Stomach (tissue), 9 donors: Measurements from ENCODE around the gene PDCD4. TPM values are rescaled to one million over a fixed set of nuclear protein-coding genes. Genes with fewer than 3 reads are reported as not detected.

ENCODE experiments used
- DNase-seq, 2 donors: peaks; one replicate each; pipeline versions ENCODE4 v3.0.0 to v3.0.0-alpha.2; 2013 to 2019
- H3K27ac ChIP-seq, 5 donors: fragments of 200-600 bp in 4 of 5; sonication (generic) in 4 of 5; one replicate each; pipeline ENCODE4 v1.5.1; 2013 to 2019; ENCODE audit warnings: mild to moderate bottlenecking in 1 of 5, moderate library complexity in 1 of 5
- H3K27me3 ChIP-seq, 3 donors: fragments of 200-600 bp; sonication (generic); one replicate each; pipeline ENCODE4 v1.5.1; 2017 to 2019; ENCODE audit warnings: mixed run types in 1 of 3
- H3K36me3 ChIP-seq, 4 donors: fragments of 200-600 bp; sonication (generic); 1 replicate in 3 of 4; 2 replicates in 1 of 4; pipeline ENCODE4 v1.5.1; 2016 to 2019
- H3K4me1 ChIP-seq, 4 donors: fragments of 200-600 bp; sonication (generic); one replicate each; pipeline ENCODE4 v1.5.1; 2016 to 2019
- H3K4me3 ChIP-seq, 4 donors: fragments of 200-600 bp; sonication (generic) in 3 of 4; one replicate each; pipeline ENCODE4 v1.5.1; 2016 to 2019; ENCODE audit warnings: mild to moderate bottlenecking in 1 of 4
- H3K9me3 ChIP-seq, 4 donors: fragments of 200-600 bp; sonication (generic); one replicate each; pipeline ENCODE4 v1.5.1; 2016 to 2019
- EP300 ChIP-seq: sonication (generic); formaldehyde crosslinking; IDR thresholded peaks from one replicate; pipeline ENCODE4 v1.6.1; 2017; ENCODE audit warnings: antibody characterized with exemption
- POLR2A ChIP-seq, 4 donors: fragments of 450-650 bp; IDR thresholded peaks; one replicate each; pipeline ENCODE4 v1.6.1; 2016; ENCODE audit warnings: antibody characterized with exemption in 4 of 4, control low read depth in 2 of 4, mild to moderate bottlenecking in 1 of 4, moderate library complexity in 1 of 4
- POLR2AphosphoS5 ChIP-seq, 3 donors: sonication (generic); formaldehyde crosslinking; IDR thresholded peaks; one replicate each; pipeline ENCODE4 v1.6.1; 2016; ENCODE audit warnings: antibody characterized with exemption in 3 of 3
- WGBS, 5 donors: extraction: QIAGEN DNeasy Blood & Tissue Kit in 3 of 5; methylation state at CpG; one replicate each; pipeline versions ENCODE4 v1.1.5 to v1.1.7; 2013 to 2018; 5-methylcytosine and 5-hydroxymethylcytosine counted together
- intact Hi-C: fragments of 100-400 bp; cut with DNase I; formaldehyde crosslinking; loops from one replicate; pipeline ENCODE4 v1.15.1; 2023; ENCODE audit warnings: low total_unique reads
- polyA plus RNA-seq, 3 donors: library from polyadenylated mRNA; stranded (reverse); fragments of 200-250 nt; gene quantifications; one replicate each; pipeline ENCODE4 v1.2.3, GENCODE V29; 2013
- total RNA-seq, 5 donors: library from RNA; depleted of rRNA; stranded (reverse); fragments of >200 nt; gene quantifications; one replicate each; pipeline versions ENCODE4 v1.1.0 to v1.2.3, GENCODE V29; 2014 to 2016
- TF ChIP-seq, protein P1 (sequence below), 7 experiments: fragments of 450-650 bp in 4 of 7; fragments of 200-600 bp in 3 of 7; sonication (generic) in 3 of 7; IDR thresholded peaks; one replicate each; pipeline ENCODE4 v1.5.1; 2016 to 2019; ENCODE audit warnings: antibody characterized with exemption in 7 of 7, control low read depth in 2 of 7, mild to moderate bottlenecking in 1 of 7
- donor health status: healthy with polysubstance abuse.
- donor health status: Bipolar disorder and iron deficiency.
- donor health status: healthy.

PDCD4 gene
- total and polyA plus RNA-seq, 8 donors, result 39.3 to 605 (median 119) TPM

- H3K4me1 ChIP-seq, result peaks cover 13 to 51% (median 36%) of the 10 kb centered on the region in 4 donors
- WGBS, 5 donors, result 0 to 1% (median 0%) methylated on average over 25 to 40 of the region's 40 CpGs
Measured at GRCh38 chr10:110918643-110919348, 47.1 kb downstream of the PDCD4 start, which contains the start of gene BBIP1. TSS of gene BBIP1 (minus strand) at chr10:110919180. CDS start at chr10:110918157, 1,023 bp downstream.

DNA sequence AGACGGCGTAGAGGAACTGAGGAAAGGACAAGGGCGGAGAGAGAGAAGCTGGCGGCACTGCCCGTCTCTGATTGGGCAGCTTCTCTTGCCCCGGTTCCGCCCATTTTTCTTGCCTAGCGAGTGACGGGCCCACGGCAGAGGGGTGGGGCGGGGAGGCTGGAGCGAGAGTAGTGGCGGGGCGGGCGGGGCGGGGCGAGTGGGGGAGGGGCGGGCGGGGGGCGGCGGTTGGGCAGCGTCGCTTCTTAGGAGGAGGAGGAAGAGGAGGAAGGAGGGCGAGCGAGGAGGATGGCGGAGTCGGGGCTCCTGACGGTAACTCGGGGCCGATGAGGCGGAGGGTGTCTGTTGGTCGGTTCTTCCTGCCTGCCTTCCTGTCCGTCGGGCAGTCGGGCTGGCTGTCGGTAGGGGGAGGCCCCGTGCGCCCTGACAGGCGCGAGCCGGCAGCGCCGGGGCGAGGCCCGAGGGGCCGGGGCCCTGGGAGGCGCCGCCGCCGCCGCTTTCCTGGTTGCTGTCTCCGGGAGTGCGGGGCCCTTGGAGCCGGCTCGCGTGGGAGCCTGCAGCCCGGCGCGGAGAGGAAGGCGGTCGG lies 47.7 kb downstream of the PDCD4 start, which contains the start of gene SHOC2:
TSS of gene SHOC2 (plus strand) at position 256 of the 583 bp plus-strand sequence. CDS start 44,755 bp downstream, outside the sequence.
- peak within 1 kb of the TSS; percentile 70 to 81 (median 76) for H3K4me3 ChIP-seq
- H3K27me3 ChIP-seq, result no peaks in the 10 kb centered on the region
- peaks cover 19 to 58% (median 39%) of the 10 kb centered on the region in 4 donors for H3K4me1 ChIP-seq
- WGBS, 5 donors, result 0 to 1% (median 1%) methylated on average over 24 to 57 of the region's 61 CpGs
- peaks cover 0 to 3% (median 0%) of the 10 kb centered on the region in 4 donors for H3K36me3 ChIP-seq
- H3K9me3 ChIP-seq, result no peaks in the 10 kb centered on the region
- peak in 1 of 2 donors; percentile 99 for DNase-seq
- intact Hi-C loops, result no loop called here
- TF ChIP-seq EP300 (no peak), POLR2A (IDR thresholded peaks at IDR 0.05) (peak in 1 of 4 donors; percentile 52), POLR2AphosphoS5 (IDR thresholded peaks at IDR 0.05) (peak in 2 of 3 donors; percentile 15 to 76)
- TF ChIP-seq, protein P1, sequence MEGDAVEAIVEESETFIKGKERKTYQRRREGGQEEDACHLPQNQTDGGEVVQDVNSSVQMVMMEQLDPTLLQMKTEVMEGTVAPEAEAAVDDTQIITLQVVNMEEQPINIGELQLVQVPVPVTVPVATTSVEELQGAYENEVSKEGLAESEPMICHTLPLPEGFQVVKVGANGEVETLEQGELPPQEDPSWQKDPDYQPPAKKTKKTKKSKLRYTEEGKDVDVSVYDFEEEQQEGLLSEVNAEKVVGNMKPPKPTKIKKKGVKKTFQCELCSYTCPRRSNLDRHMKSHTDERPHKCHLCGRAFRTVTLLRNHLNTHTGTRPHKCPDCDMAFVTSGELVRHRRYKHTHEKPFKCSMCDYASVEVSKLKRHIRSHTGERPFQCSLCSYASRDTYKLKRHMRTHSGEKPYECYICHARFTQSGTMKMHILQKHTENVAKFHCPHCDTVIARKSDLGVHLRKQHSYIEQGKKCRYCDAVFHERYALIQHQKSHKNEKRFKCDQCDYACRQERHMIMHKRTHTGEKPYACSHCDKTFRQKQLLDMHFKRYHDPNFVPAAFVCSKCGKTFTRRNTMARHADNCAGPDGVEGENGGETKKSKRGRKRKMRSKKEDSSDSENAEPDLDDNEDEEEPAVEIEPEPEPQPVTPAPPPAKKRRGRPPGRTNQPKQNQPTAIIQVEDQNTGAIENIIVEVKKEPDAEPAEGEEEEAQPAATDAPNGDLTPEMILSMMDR (IDR thresholded peaks at IDR 0.05), result peak in 1 of 7 experiments; percentile 21
- H3K27ac ChIP-seq, result peak within 1 kb of the TSS; percentile 93 to 100 (median 98)

More at GRCh38 chr10:110918643-110919348, 47.1 kb downstream of the PDCD4 start, which contains the start of gene BBIP1:
- intact Hi-C loops, result no loop called here
- TF ChIP-seq POLR2A (IDR thresholded peaks at IDR 0.05) (peak in 2 of 4 donors; percentile 37 to 46), POLR2AphosphoS5 (IDR thresholded peaks at IDR 0.05) (peak; percentile 70 to 86 (median 72)), EP300 (peak; percentile 9)
- TF ChIP-seq, protein P1 (IDR thresholded peaks at IDR 0.05), result peak in 1 of 7 experiments; percentile 7
- DNase-seq, result peak in 1 of 2 donors; percentile 100
- no peaks in the 10 kb centered on the region for H3K9me3 ChIP-seq
- H3K36me3 ChIP-seq, result peaks cover 0 to 3% (median 0%) of the 10 kb centered on the region in 4 donors
- H3K27me3 ChIP-seq, result no peaks in the 10 kb centered on the region
- H3K27ac ChIP-seq, result peak within 1 kb of the TSS; percentile 93 to 100 (median 98)
- peak within 1 kb of the TSS; percentile 70 to 81 (median 76) for H3K4me3 ChIP-seq

DNA sequence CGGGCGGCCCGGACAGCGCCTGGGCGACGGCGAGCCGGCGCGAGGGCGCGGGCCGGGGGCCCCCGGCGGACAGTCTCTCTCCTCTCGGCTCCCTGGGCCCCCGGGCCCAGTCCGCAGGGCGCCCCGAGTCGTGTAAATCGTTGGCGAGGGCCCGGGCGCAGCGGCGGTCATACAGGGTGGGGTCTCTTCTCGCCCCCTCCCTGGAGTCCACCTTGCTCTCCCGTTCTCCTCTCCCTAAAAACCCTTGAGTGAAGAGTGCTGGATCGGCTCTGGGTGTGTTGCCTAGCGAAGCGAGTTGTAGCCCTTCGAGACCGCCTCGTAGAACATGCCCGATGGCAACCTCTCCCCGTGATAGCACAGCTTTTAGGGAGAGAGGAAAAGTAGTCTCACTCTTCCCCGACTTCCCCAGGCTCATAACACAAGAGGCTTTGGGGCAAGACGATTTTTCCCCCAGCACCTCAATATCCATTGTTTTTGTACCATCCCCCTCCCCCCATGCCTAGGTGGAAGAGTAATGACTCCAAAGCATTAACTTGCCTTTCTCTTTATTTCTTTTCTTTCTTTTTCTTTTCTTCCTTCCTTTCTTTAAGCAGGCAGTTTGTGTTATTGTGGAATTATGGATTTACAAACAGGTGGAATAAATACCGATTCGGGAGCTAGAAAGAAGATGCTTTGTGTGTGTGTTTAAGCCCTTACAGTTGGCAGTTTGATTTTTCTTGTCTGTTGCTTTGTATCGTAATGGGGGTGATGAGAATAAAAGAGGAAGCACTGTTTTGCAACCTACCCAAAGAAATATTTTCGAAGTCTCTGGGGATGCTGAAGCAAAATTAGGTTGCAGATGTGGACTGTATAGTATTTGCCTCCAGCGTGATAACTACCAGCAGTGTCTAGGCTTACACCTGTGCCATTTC lies 48.5 kb downstream of the PDCD4 start:
- H3K36me3 ChIP-seq, result peaks cover 0 to 3% (median 0%) of the 10 kb centered on the region in 4 donors
- no peaks in the 10 kb centered on the region for H3K9me3 ChIP-seq
- 0 to 2% (median 1%) methylated on average over 22 to 44 of the region's 44 CpGs for WGBS, 5 donors
- peak overlapping the region; percentile 93 to 100 (median 98) for H3K27ac ChIP-seq
- intact Hi-C loops, result no loop called here
- peak in 1 of 2 donors; percentile 72 for DNase-seq
- H3K27me3 ChIP-seq, result no peaks in the 10 kb centered on the region
- H3K4me1 ChIP-seq, result peaks cover 19 to 65% (median 42%) of the 10 kb centered on the region in 4 donors
- TF ChIP-seq EP300, result no peak
- TF ChIP-seq POLR2A (IDR thresholded peaks at IDR 0.05), result no peak
- no peak for TF ChIP-seq POLR2AphosphoS5 (IDR thresholded peaks at IDR 0.05)
- TF ChIP-seq, protein P1 (IDR thresholded peaks at IDR 0.05), result no peak
- H3K4me3 ChIP-seq, result peak overlapping the region; percentile 70 to 81 (median 76)
